SJSA1 (cell line): ENCODE results near the gene GATA6. TPM values are rescaled to one million over a fixed set of nuclear protein-coding genes. Genes with fewer than 3 reads are reported as not detected.

Experiments
- DNase-seq, 2 experiments: peaks; one replicate each; pipeline ENCODE4 v3.0.0-alpha.2; 2015 to 2020; ENCODE audit warnings: low spot score in 2 of 2, low read depth in 1 of 2
- H3K27ac ChIP-seq: fragments of 250-450 bp; sonication (Bioruptor Pico); 2 replicates; pipeline ENCODE4 v1.5.1; 2020; ENCODE audit warnings: mild to moderate bottlenecking, moderate library complexity
- H3K27me3 ChIP-seq: fragments of 250-450 bp; sonication (Bioruptor Pico); replicated peaks from 2 replicates; pipeline ENCODE4 v1.5.1; 2020; ENCODE audit warnings: mild to moderate bottlenecking, moderate library complexity
- H3K36me3 ChIP-seq: fragments of 250-450 bp; sonication (Bioruptor Pico); 2 replicates; pipeline ENCODE4 v1.5.1; 2020; ENCODE audit warnings: mild to moderate bottlenecking
- H3K4me1 ChIP-seq: fragments of 250-450 bp; sonication (Bioruptor Pico); replicated peaks from 2 replicates; pipeline ENCODE4 v1.6.1; 2021; ENCODE audit warnings: mild to moderate bottlenecking
- H3K4me3 ChIP-seq: fragments of 250-450 bp; sonication (Bioruptor Pico); 2 replicates; pipeline ENCODE4 v1.5.1; 2020; ENCODE audit warnings: mild to moderate bottlenecking
- H3K9me3 ChIP-seq: fragments of 250-450 bp; sonication (Bioruptor Pico); replicated peaks from 2 replicates; pipeline ENCODE4 v1.5.1; 2020; ENCODE audit warnings: mild to moderate bottlenecking
- total RNA-seq: library from RNA; depleted of rRNA; stranded (reverse); fragments of >200 nt; shearing (Covaris generic); gene quantifications from 2 replicates; pipeline ENCODE4 v1.2.3, GENCODE V29; 2014; rRNA removed

The GATA6 gene
- 3.5 and 8.8 TPM in 2 replicates for total RNA-seq

- Histone ChIP-seq H3K27ac (peak within 1 kb of the TSS; percentile 59), H3K27me3 (peaks cover 28% of the 10 kb centered on the region), H3K4me3 (peak within 1 kb of the TSS; percentile 86), H3K9me3 (no peaks in the 10 kb centered on the region; the same call in 1 of the 2 replicates), H3K36me3 (peaks cover 26% of the 10 kb centered on the region), H3K4me1 (peaks cover 13% of the 10 kb centered on the region)
- peak; percentile 90 for DNase-seq
Measured at GRCh38 chr18:22169011-22169888, at the start of gene GATA6. Gene GATA6, plus strand, starts transcription at chr18:22169589. Its CDS starts 1,556 bp downstream, at chr18:22171145.

- no peak for DNase-seq
- H3K27me3 ChIP-seq = no peaks in the 10 kb centered on the region; the same call in 1 of the 2 replicates
- no peak overlapping the region for H3K27ac ChIP-seq
Measured at GRCh38 chr18:22124970-22125369, 44.4 kb upstream of the GATA6 start.

GRCh38 chr18:22128954-22129353 is 40.4 kb upstream of the GATA6 start:
- no peaks in the 10 kb centered on the region for H3K9me3 ChIP-seq
- no peaks in the 10 kb centered on the region; the same call in 1 of the 2 replicates for H3K27me3 ChIP-seq
- no peak overlapping the region for H3K27ac ChIP-seq
- DNase-seq = no peak
- no peak overlapping the region for H3K4me3 ChIP-seq
- H3K4me1 ChIP-seq = no peaks in the 10 kb centered on the region
- H3K36me3 ChIP-seq = no peaks in the 10 kb centered on the region

More at GRCh38 chr18:22124970-22125369, 44.4 kb upstream of the GATA6 start:
- Histone ChIP-seq H3K36me3 (no peaks in the 10 kb centered on the region), H3K4me3 (no peak overlapping the region), H3K9me3 (no peaks in the 10 kb centered on the region), H3K4me1 (no peaks in the 10 kb centered on the region)

- Histone ChIP-seq H3K27ac (no peak overlapping the region), H3K4me1 (no peaks in the 10 kb centered on the region), H3K9me3 (no peaks in the 10 kb centered on the region), H3K27me3 (no peaks in the 10 kb centered on the region; the same call in 1 of the 2 replicates), H3K4me3 (no peak overlapping the region), H3K36me3 (no peaks in the 10 kb centered on the region)
- DNase-seq = no peak
Measured at GRCh38 chr18:22129778-22130177, 39.6 kb upstream of the GATA6 start.

- H3K9me3 ChIP-seq = no peaks in the 10 kb centered on the region
- H3K27ac ChIP-seq = no peak overlapping the region
- no peak for DNase-seq
- H3K4me3 ChIP-seq = no peak overlapping the region
- no peaks in the 10 kb centered on the region for H3K36me3 ChIP-seq
- H3K27me3 ChIP-seq = no peaks in the 10 kb centered on the region; the same call in 1 of the 2 replicates
- no peaks in the 10 kb centered on the region for H3K4me1 ChIP-seq
Measured at GRCh38 chr18:22132258-22132657, 37.1 kb upstream of the GATA6 start.

- Histone ChIP-seq H3K27me3 (no peaks in the 10 kb centered on the region; the same call in 1 of the 2 replicates), H3K9me3 (no peaks in the 10 kb centered on the region), H3K4me1 (no peaks in the 10 kb centered on the region), H3K4me3 (no peak overlapping the region), H3K27ac (no peak overlapping the region), H3K36me3 (no peaks in the 10 kb centered on the region)
- no peak for DNase-seq
Measured at GRCh38 chr18:22132763-22133162, 36.6 kb upstream of the GATA6 start.

GRCh38 chr18:22136395-22136794 is 33.0 kb upstream of the GATA6 start:
- Histone ChIP-seq H3K27me3 (no peaks in the 10 kb centered on the region), H3K9me3 (no peaks in the 10 kb centered on the region), H3K36me3 (no peaks in the 10 kb centered on the region), H3K27ac (no peak overlapping the region), H3K4me3 (no peak overlapping the region), H3K4me1 (no peaks in the 10 kb centered on the region)
- DNase-seq = peak in 1 of 2 experiments; percentile 15

- no peak overlapping the region for H3K27ac ChIP-seq
- no peak overlapping the region for H3K4me3 ChIP-seq
- H3K36me3 ChIP-seq = no peaks in the 10 kb centered on the region
- no peaks in the 10 kb centered on the region for H3K4me1 ChIP-seq
- no peaks in the 10 kb centered on the region for H3K9me3 ChIP-seq
- 0 out of 2 replicates have a peak, but pooled peaks cover 5% of the 10 kb centered on the region for H3K27me3 ChIP-seq
- DNase-seq = no peak
Measured at GRCh38 chr18:22141211-22141610, 28.2 kb upstream of the GATA6 start.

- Histone ChIP-seq H3K9me3 (no peaks in the 10 kb centered on the region), H3K27me3 (0 out of 2 replicates have a peak, but pooled peaks cover 12% of the 10 kb centered on the region), H3K4me1 (no peaks in the 10 kb centered on the region), H3K36me3 (no peaks in the 10 kb centered on the region), H3K27ac (no peak overlapping the region), H3K4me3 (no peak overlapping the region)
- no peak for DNase-seq
Measured at GRCh38 chr18:22143347-22144340, 25.7 kb upstream of the GATA6 start.

GRCh38 chr18:22145160-22145559 is 24.2 kb upstream of the GATA6 start:
- no peaks in the 10 kb centered on the region for H3K36me3 ChIP-seq

GRCh38 chr18:22149710-22150109 is 19.7 kb upstream of the GATA6 start:
- Histone ChIP-seq H3K4me1 (no peaks in the 10 kb centered on the region), H3K4me3 (no peak overlapping the region), H3K36me3 (no peaks in the 10 kb centered on the region), H3K27me3 (0 out of 2 replicates have a peak, but pooled peaks cover 16% of the 10 kb centered on the region), H3K9me3 (no peaks in the 10 kb centered on the region), H3K27ac (no peak overlapping the region)
- DNase-seq = no peak

More at GRCh38 chr18:22145160-22145559, 24.2 kb upstream of the GATA6 start:
- no peaks in the 10 kb centered on the region for H3K4me1 ChIP-seq
- H3K4me3 ChIP-seq = no peak overlapping the region
- H3K27me3 ChIP-seq = 0 out of 2 replicates have a peak, but pooled peaks cover 12% of the 10 kb centered on the region
- no peaks in the 10 kb centered on the region for H3K9me3 ChIP-seq
- no peak for DNase-seq
- no peak overlapping the region for H3K27ac ChIP-seq

GRCh38 chr18:22152093-22152492 is 17.3 kb upstream of the GATA6 start:
- no peak overlapping the region for H3K27ac ChIP-seq
- DNase-seq = no peak
- no peaks in the 10 kb centered on the region for H3K4me1 ChIP-seq
- H3K36me3 ChIP-seq = no peaks in the 10 kb centered on the region
- H3K4me3 ChIP-seq = no peak overlapping the region
- 0 out of 2 replicates have a peak, but pooled peaks cover 15% of the 10 kb centered on the region for H3K27me3 ChIP-seq
- H3K9me3 ChIP-seq = no peaks in the 10 kb centered on the region

GRCh38 chr18:22153428-22153827 is 16.0 kb upstream of the GATA6 start:
- H3K9me3 ChIP-seq = no peaks in the 10 kb centered on the region
- no peak overlapping the region for H3K27ac ChIP-seq
- no peak overlapping the region for H3K4me3 ChIP-seq
- H3K27me3 ChIP-seq = 0 out of 2 replicates have a peak, but pooled peaks cover 8% of the 10 kb centered on the region
- no peak for DNase-seq
- no peaks in the 10 kb centered on the region for H3K36me3 ChIP-seq
- H3K4me1 ChIP-seq = no peaks in the 10 kb centered on the region
